Erythroblast (primary cell): ENCODE data around the gene LGR6.

Experiments used
- GATA1 ChIP-seq: IDR thresholded peaks from 2 replicates; pipeline ENCODE4 v1.6.1; 2011; ENCODE audit warnings: low read depth, mild to moderate bottlenecking, control low read depth, low read length, moderate library complexity
- POLR2A ChIP-seq: IDR thresholded peaks from 2 replicates; pipeline ENCODE4 v1.6.1; 2011; ENCODE audit warnings: mild to moderate bottlenecking, low read length

DNA sequence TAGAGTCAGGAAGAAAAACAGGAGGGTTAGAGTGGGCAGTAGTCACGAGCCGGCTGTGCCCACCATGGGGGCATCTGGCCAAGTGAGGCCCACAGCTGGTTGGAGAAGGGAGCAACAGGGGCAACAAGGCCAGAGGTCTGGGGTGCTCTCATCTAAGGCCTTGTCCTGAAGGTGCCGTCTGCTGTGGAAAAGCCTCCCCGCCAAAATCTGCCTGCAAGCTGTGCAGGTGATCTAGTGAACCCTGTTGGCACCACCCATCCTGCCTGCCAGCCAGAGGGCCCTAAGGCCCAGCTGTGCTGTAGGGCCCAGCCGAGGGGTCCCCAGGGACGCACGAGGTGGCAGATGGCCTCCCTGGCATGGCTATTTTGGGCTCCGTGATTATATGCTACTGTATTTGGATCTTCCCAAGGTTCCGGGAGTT lies 51.3 kb downstream of the LGR6 start:
- TF ChIP-seq POLR2A (no peak), GATA1 (no peak)
